Rectal smooth muscle tissue (tissue), 1 donor: ENCODE results near the gene CHM.

Source experiments
- H3K27ac ChIP-seq: one replicate; pipeline ENCODE4 v1.7.0; 2013; ENCODE audit warnings: low read depth, low read length, inconsistent platforms
- H3K27me3 ChIP-seq: one replicate; pipeline ENCODE4 v1.7.0; 2013; ENCODE audit warnings: low read length; ENCODE audit not compliant: control insufficient read depth, insufficient read depth
- H3K36me3 ChIP-seq: one replicate; pipeline ENCODE4 v1.7.0; 2013; ENCODE audit warnings: low read length; ENCODE audit not compliant: control insufficient read depth, insufficient read depth
- H3K4me1 ChIP-seq: one replicate; pipeline ENCODE4 v1.7.0; 2013; ENCODE audit warnings: low read length; ENCODE audit not compliant: control insufficient read depth, insufficient read depth
- H3K4me3 ChIP-seq: one replicate; pipeline ENCODE4 v1.7.0; 2013; ENCODE audit warnings: low read length
- H3K9ac ChIP-seq: one replicate; pipeline ENCODE4 v1.7.0; 2013; ENCODE audit warnings: low read length

CHM gene

GRCh38 chrX:86047174-86047935 is at the start of gene CHM:
Gene CHM, minus strand, starts transcription at chrX:86047558. Its CDS starts 26 bp downstream, at chrX:86047532.
- Histone ChIP-seq H3K27me3 (no peaks in the 10 kb centered on the region), H3K9ac (peak within 1 kb of the TSS; percentile 54), H3K27ac (peak within 1 kb of the TSS; percentile 83), H3K36me3 (no peaks in the 10 kb centered on the region), H3K4me3 (peak within 1 kb of the TSS; percentile 72), H3K4me1 (no peaks in the 10 kb centered on the region)

GRCh38 chrX:86078650-86079049 is 31.3 kb upstream of the CHM start:
- Histone ChIP-seq H3K27me3 (no peaks in the 10 kb centered on the region), H3K36me3 (no peaks in the 10 kb centered on the region), H3K4me1 (no peaks in the 10 kb centered on the region), H3K4me3 (no peak overlapping the region), H3K27ac (no peak overlapping the region), H3K9ac (no peak overlapping the region)

- no peaks in the 10 kb centered on the region for H3K4me1 ChIP-seq
- H3K9ac ChIP-seq, result no peak overlapping the region
- H3K4me3 ChIP-seq, result no peak overlapping the region
- no peaks in the 10 kb centered on the region for H3K36me3 ChIP-seq
- no peak overlapping the region for H3K27ac ChIP-seq
- H3K27me3 ChIP-seq, result no peaks in the 10 kb centered on the region
Measured at GRCh38 chrX:86066998-86067397, 19.6 kb upstream of the CHM start.

- H3K9ac ChIP-seq, result no peak overlapping the region
- H3K4me1 ChIP-seq, result no peaks in the 10 kb centered on the region
- H3K27ac ChIP-seq, result no peak overlapping the region
- no peaks in the 10 kb centered on the region for H3K27me3 ChIP-seq
- H3K4me3 ChIP-seq, result no peak overlapping the region
- no peaks in the 10 kb centered on the region for H3K36me3 ChIP-seq
Measured at GRCh38 chrX:86061407-86061806, 14.0 kb upstream of the CHM start.

- Histone ChIP-seq H3K36me3 (no peaks in the 10 kb centered on the region), H3K4me1 (no peaks in the 10 kb centered on the region), H3K4me3 (no peak overlapping the region), H3K27me3 (no peaks in the 10 kb centered on the region), H3K27ac (no peak overlapping the region), H3K9ac (no peak overlapping the region)
Measured at GRCh38 chrX:86051741-86052140, 4.4 kb upstream of the CHM start.

GRCh38 chrX:86047936-86048280 is 550 bp upstream of the CHM start:
- Histone ChIP-seq H3K36me3 (no peaks in the 10 kb centered on the region), H3K9ac (no peak overlapping the region), H3K4me3 (peak overlapping the region; percentile 72), H3K27ac (peak overlapping the region; percentile 83), H3K27me3 (no peaks in the 10 kb centered on the region), H3K4me1 (no peaks in the 10 kb centered on the region)

GRCh38 chrX:86044216-86044615 is 3.1 kb downstream of the CHM start:
- Histone ChIP-seq H3K4me3 (no peak overlapping the region), H3K27me3 (no peaks in the 10 kb centered on the region), H3K27ac (no peak overlapping the region), H3K9ac (no peak overlapping the region), H3K4me1 (no peaks in the 10 kb centered on the region), H3K36me3 (no peaks in the 10 kb centered on the region)

GRCh38 chrX:86039625-86040568 is 7.5 kb downstream of the CHM start:
- Histone ChIP-seq H3K9ac (no peak overlapping the region), H3K27me3 (no peaks in the 10 kb centered on the region), H3K36me3 (no peaks in the 10 kb centered on the region), H3K4me1 (no peaks in the 10 kb centered on the region), H3K4me3 (no peak overlapping the region), H3K27ac (no peak overlapping the region)

GRCh38 chrX:86033385-86033784 is 14.0 kb downstream of the CHM start:
- no peaks in the 10 kb centered on the region for H3K27me3 ChIP-seq
- no peaks in the 10 kb centered on the region for H3K36me3 ChIP-seq
- H3K9ac ChIP-seq, result no peak overlapping the region
- no peak overlapping the region for H3K27ac ChIP-seq
- H3K4me1 ChIP-seq, result no peaks in the 10 kb centered on the region
- no peak overlapping the region for H3K4me3 ChIP-seq

GRCh38 chrX:86028681-86029080 is 18.7 kb downstream of the CHM start:
- Histone ChIP-seq H3K9ac (no peak overlapping the region), H3K36me3 (no peaks in the 10 kb centered on the region), H3K4me3 (no peak overlapping the region), H3K27ac (no peak overlapping the region), H3K27me3 (no peaks in the 10 kb centered on the region), H3K4me1 (no peaks in the 10 kb centered on the region)

GRCh38 chrX:86023811-86024210 is 23.5 kb downstream of the CHM start:
- Histone ChIP-seq H3K4me3 (no peak overlapping the region), H3K36me3 (no peaks in the 10 kb centered on the region), H3K9ac (no peak overlapping the region), H3K27me3 (no peaks in the 10 kb centered on the region), H3K4me1 (no peaks in the 10 kb centered on the region), H3K27ac (no peak overlapping the region)

- Histone ChIP-seq H3K9ac (no peak overlapping the region), H3K36me3 (no peaks in the 10 kb centered on the region), H3K27me3 (no peaks in the 10 kb centered on the region), H3K4me3 (no peak overlapping the region), H3K27ac (no peak overlapping the region), H3K4me1 (no peaks in the 10 kb centered on the region)
Measured at GRCh38 chrX:86021652-86022289, 25.6 kb downstream of the CHM start.
